ENCODE data around the gene BRD4. TPM values are rescaled to one million over a fixed set of nuclear protein-coding genes. Genes with fewer than 3 reads are reported as not detected.

The BRD4 gene
- polyA plus RNA-seq, 2 of the 4 experiments (the other 2 are of a cell fraction): 8.3 to 22.5 TPM

DNA sequence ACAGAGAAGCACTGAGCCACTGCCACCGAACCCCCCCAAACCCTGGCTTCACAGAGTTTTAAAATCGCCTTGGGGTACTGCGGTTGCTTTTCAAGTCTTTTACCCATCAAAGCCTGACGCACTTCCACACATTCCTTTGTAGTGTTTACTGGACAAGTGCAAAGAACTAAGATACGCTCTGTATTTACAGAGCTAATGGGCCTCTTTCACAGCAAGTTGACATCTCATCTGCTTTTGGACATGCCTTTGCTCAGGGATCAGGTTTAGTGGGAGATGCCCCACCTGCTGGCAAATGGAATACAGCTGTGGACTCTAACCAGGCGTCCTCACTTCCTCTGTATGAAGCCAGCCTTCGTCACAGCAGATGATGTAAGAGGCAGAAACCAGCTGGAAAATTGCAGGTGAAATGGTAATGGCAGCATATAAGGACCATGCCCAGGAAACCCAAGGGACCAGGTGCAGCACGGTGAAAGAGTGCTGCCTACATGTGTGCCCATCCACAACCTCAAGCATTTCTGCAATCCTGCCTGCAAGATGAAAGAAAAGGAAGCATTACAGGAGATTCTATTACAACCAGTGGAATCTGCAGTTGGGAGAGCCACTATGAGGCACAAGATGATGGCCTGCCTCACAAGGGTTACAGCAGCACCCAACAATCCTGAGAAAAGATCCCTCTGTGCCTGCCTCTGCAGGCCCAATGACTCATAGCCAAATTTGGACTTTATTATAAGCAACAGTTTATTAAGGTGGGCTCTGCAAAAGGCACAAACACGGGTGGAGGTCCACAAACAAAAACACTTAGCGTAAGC lies 34.7 kb downstream of the BRD4 start (continued):
- TF ChIP-seq NFE2L2 (conservative IDR thresholded peaks at IDR 0.05; ENCODE audit: low read length): no peak
- TF ChIP-seq JUN (IDR thresholded peaks at IDR 0.05): peak in 1 of 2 experiments; percentile 65; a peak in 2 of 5 replicates
- no peak for TF ChIP-seq ZC3H11A (IDR thresholded peaks at IDR 0.05)
- TF ChIP-seq, protein P1, sequence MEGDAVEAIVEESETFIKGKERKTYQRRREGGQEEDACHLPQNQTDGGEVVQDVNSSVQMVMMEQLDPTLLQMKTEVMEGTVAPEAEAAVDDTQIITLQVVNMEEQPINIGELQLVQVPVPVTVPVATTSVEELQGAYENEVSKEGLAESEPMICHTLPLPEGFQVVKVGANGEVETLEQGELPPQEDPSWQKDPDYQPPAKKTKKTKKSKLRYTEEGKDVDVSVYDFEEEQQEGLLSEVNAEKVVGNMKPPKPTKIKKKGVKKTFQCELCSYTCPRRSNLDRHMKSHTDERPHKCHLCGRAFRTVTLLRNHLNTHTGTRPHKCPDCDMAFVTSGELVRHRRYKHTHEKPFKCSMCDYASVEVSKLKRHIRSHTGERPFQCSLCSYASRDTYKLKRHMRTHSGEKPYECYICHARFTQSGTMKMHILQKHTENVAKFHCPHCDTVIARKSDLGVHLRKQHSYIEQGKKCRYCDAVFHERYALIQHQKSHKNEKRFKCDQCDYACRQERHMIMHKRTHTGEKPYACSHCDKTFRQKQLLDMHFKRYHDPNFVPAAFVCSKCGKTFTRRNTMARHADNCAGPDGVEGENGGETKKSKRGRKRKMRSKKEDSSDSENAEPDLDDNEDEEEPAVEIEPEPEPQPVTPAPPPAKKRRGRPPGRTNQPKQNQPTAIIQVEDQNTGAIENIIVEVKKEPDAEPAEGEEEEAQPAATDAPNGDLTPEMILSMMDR (IDR thresholded peaks at IDR 0.05): peak; percentile 12; the same call in 1 of the 3 replicates
- no peak for TF ChIP-seq RCOR1 (IDR thresholded peaks at IDR 0.05; ENCODE audit: low read depth, low read length)
- TF ChIP-seq JUNB (IDR thresholded peaks at IDR 0.05): no peak
- TF ChIP-seq EHMT2 (IDR thresholded peaks at IDR 0.05; ENCODE audit: low read depth): no peak
- TF ChIP-seq, protein P2, sequence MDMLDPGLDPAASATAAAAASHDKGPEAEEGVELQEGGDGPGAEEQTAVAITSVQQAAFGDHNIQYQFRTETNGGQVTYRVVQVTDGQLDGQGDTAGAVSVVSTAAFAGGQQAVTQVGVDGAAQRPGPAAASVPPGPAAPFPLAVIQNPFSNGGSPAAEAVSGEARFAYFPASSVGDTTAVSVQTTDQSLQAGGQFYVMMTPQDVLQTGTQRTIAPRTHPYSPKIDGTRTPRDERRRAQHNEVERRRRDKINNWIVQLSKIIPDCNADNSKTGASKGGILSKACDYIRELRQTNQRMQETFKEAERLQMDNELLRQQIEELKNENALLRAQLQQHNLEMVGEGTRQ (IDR thresholded peaks at IDR 0.05): no peak
- TF ChIP-seq NPAS2 (CRISPR knock-in tag; IDR thresholded peaks at IDR 0.05; ENCODE audit: borderline replicate concordance): no peak
- no peak for TF ChIP-seq KDM5A (IDR thresholded peaks at IDR 0.05)
- peak; percentile 25; the same call in 2 of the 3 replicates for TF ChIP-seq SMC3 (IDR thresholded peaks at IDR 0.05)
- no peak for TF ChIP-seq MAFK (IDR thresholded peaks at IDR 0.05; ENCODE audit: partially characterized antibody)
- TF ChIP-seq ZFP36 (IDR thresholded peaks at IDR 0.05; ENCODE audit: borderline replicate concordance, partially characterized antibody): no peak
- no peak for TF ChIP-seq POLR2AphosphoS2 (conservative IDR thresholded peaks at IDR 0.05; ENCODE audit: low read length)
- TF ChIP-seq NR3C1 (IDR thresholded peaks at IDR 0.05): no peak
- TF ChIP-seq BHLHE40 (IDR thresholded peaks at IDR 0.05; ENCODE audit: low read depth, low read length): no peak
- TF ChIP-seq, protein P3, sequence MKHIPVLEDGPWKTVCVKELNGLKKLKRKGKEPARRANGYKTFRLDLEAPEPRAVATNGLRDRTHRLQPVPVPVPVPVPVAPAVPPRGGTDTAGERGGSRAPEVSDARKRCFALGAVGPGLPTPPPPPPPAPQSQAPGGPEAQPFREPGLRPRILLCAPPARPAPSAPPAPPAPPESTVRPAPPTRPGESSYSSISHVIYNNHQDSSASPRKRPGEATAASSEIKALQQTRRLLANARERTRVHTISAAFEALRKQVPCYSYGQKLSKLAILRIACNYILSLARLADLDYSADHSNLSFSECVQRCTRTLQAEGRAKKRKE (CRISPR knock-in tag; IDR thresholded peaks at IDR 0.05; ENCODE audit: low read depth): no peak

DNA sequence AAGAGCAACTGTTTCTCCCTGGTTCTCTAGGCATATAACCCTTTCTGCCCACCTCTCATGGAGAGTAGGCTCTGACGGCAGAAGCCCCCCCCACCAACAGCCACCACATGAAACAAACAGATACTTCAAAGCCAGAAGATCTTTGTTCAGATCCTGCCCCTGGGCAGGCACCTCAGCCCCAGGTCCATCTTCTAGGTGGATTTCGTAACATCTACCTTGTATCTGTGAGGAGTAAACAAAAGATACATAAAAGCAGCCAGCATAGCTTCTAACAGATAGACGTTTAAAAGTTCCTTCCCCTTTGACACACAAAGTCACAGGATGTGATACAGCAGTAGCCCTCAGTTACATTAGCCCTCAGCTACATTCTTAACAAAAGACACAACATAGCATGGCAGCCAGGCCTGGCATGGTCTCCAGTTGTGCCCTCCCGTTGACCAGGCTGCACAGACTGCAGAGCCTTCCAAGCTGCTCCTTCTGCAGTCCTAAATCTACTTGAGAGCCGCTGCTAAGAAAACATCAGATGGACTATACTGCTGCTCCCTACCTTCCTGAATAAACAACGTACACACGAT lies 35.4 kb downstream of the BRD4 start:
- TF ChIP-seq HOXB5 (CRISPR knock-in tag; IDR thresholded peaks at IDR 0.05): no peak
- no peak for TF ChIP-seq EHF (CRISPR knock-in tag; IDR thresholded peaks at IDR 0.05)
- TF ChIP-seq JUN (IDR thresholded peaks at IDR 0.05): peak in 1 of 2 experiments; percentile 2; a peak in 1 of 5 replicates
- TF ChIP-seq CEBPB (IDR thresholded peaks at IDR 0.05): 0 out of 4 replicates have a peak, but pooled peaks of 1 of the 2 experiments have one; percentile 40
- no peak for TF ChIP-seq JUNB (IDR thresholded peaks at IDR 0.05)
- Histone ChIP-seq H3K4me1 (peaks cover 98% of the 10 kb centered on the region), H3K4me3 (no peak overlapping the region), H3K9me3 (no peaks in the 10 kb centered on the region), H3K27ac (peak overlapping the region; percentile 81 to 88), H3K4me2 (peak overlapping the region; percentile 84)
- FAIRE-seq: no peak
- CTCF ChIA-PET: interaction anchor here (1.3 to 2.8 kb wide), 3 partner anchors 14 to 20 kb away, joined by 3 to 12 read pairs (median 4); no protein-coding TSS in a partner anchor
- peak in 1 of 2 experiments; percentile 72 for ATAC-seq
- 19% methylated on average over 7 of the region's 7 CpGs for WGBS (ENCODE audit: missing lambda C conversion rate)
- POLR2A ChIA-PET: no interaction called here
- DNase-seq (ENCODE audit: low read depth in 1 of 2, low spot score in 1 of 2): no peak

DNA sequence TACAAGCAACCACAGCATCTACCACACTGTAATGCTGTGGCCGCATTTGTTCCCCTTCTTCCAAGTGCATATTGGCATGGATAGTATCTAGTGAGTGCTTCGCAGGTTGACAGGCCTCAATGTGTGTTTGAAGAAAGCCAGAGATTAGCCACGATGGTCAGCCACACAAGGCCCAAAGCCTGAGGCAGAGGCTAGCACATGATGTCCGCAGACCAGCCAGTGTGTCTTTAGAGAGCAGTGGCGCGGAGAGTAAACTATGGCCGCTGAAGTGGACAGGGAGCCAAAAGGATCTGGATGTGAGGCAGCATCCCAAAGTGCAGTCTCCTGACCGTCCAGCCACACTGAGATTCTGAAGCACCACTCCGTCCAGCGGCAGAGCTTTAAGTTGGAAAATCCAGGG lies 36.0 kb downstream of the BRD4 start:
- no peak overlapping the region for H3K4me3 ChIP-seq
- ChIA-PET CTCF (interaction anchor here (0.6 to 2.8 kb wide), 4 partner anchors 13 to 69 kb away, joined by 3 to 12 read pairs (median 4); no protein-coding TSS in a partner anchor), POLR2A (no interaction called here)
- H3K4me1 ChIP-seq: peaks cover 98% of the 10 kb centered on the region
- FAIRE-seq: no peak
- no peaks in the 10 kb centered on the region for H3K9me3 ChIP-seq
- H3K27ac ChIP-seq: peak overlapping the region; percentile 81 to 88
- ATAC-seq: no peak
- H3K4me2 ChIP-seq: peak overlapping the region; percentile 84
- WGBS (ENCODE audit: missing lambda C conversion rate): 88% methylated on average over 10 of the region's 10 CpGs
- DNase-seq (ENCODE audit: low read depth in 1 of 2, low spot score in 1 of 2): no peak
- TF ChIP-seq POLR2A (IDR thresholded peaks at IDR 0.05; ENCODE audit: low read length) (no peak), POLR2AphosphoS2 (conservative IDR thresholded peaks at IDR 0.05; ENCODE audit: low read length) (no peak), TP53 (CRISPR knock-in tag; IDR thresholded peaks at IDR 0.05) (no peak), ZSCAN20 (CRISPR knock-in tag; IDR thresholded peaks at IDR 0.05) (no peak), RNF2 (IDR thresholded peaks at IDR 0.05; ENCODE audit: borderline replicate concordance, low read depth) (no peak), TFCP2L1 (CRISPR knock-in tag; IDR thresholded peaks at IDR 0.05) (no peak), CHD4 (IDR thresholded peaks at IDR 0.05; ENCODE audit: borderline replicate concordance) (no peak), MAZ (IDR thresholded peaks at IDR 0.05; ENCODE audit: borderline replicate concordance, low read depth, low read length) (no peak), HOXB5 (CRISPR knock-in tag; IDR thresholded peaks at IDR 0.05) (no peak), EHF (CRISPR knock-in tag; IDR thresholded peaks at IDR 0.05) (no peak), HEYL (CRISPR knock-in tag; IDR thresholded peaks at IDR 0.05) (no peak), ZC3H11A (IDR thresholded peaks at IDR 0.05) (no peak)
- TF ChIP-seq, protein P3 (CRISPR knock-in tag; IDR thresholded peaks at IDR 0.05; ENCODE audit: low read depth): no peak
- TF ChIP-seq, protein P1 (IDR thresholded peaks at IDR 0.05): no peak

Data from A549 (cell line).